Cardiac muscle cell (in vitro differentiated cells and primary cell): Measurements from ENCODE around the gene ARHGAP45. TPM values are rescaled to one million over a fixed set of nuclear protein-coding genes. Genes with fewer than 3 reads are reported as not detected.

Experiments
- DNase-seq, 2 donors: peaks; one replicate each; pipeline versions ENCODE4 v3.0.0 to v3.0.0-alpha.2; 2010 to 2017; ENCODE audit warnings: low read depth in 1 of 2, low spot score in 1 of 2
- H3K27ac ChIP-seq: fragments of 200-600 bp; sonication (generic); 2 replicates; pipeline ENCODE4 v1.5.1; 2016
- H3K27me3 ChIP-seq: fragments of 200-600 bp; sonication (generic); 2 replicates; pipeline ENCODE4 v1.6.0; 2016; ENCODE audit warnings: control low read depth
- H3K36me3 ChIP-seq: fragments of 200-600 bp; sonication (generic); 2 replicates; pipeline ENCODE4 v1.5.1; 2016; ENCODE audit warnings: control low read depth
- H3K4me1 ChIP-seq: fragments of 200-600 bp; sonication (generic); 2 replicates; pipeline ENCODE4 v1.8.1; 2017; ENCODE audit warnings: low read depth, mild to moderate bottlenecking, mixed run types
- H3K4me3 ChIP-seq: fragments of 200-600 bp; sonication (generic); 2 replicates; pipeline ENCODE4 v1.5.1; 2016; ENCODE audit warnings: mild to moderate bottlenecking
- H3K9me3 ChIP-seq: fragments of 200-600 bp; sonication (generic); 2 replicates; pipeline ENCODE4 v1.5.1; 2017; ENCODE audit warnings: low read depth, mild to moderate bottlenecking, control low read depth
- CTCF ChIP-seq: IDR thresholded peaks from 2 replicates; pipeline ENCODE4 v1.5.1; 2012; ENCODE audit warnings: low read depth, mild to moderate bottlenecking, low read length
- polyA plus RNA-seq: library from polyadenylated mRNA; unstranded; fragments of >200 nt; fragmentation: Nextera tagmentation; extraction: Ambion mirVana; gene quantifications from 2 replicates; pipeline ENCODE4 v1.2.1, GENCODE V29; 2016
- total RNA-seq: library from RNA; depleted of rRNA; stranded (reverse); fragments of >200 nt; gene quantifications from 2 replicates; pipeline ENCODE4 v1.2.3, GENCODE V29; 2016

The ARHGAP45 gene
- total and polyA plus RNA-seq, 2 experiments from 2014 or later = 67.5 to 88.6 TPM

GRCh38 chr19:1105008-1105872 is 38.3 kb downstream of the ARHGAP45 start:
- H3K27ac ChIP-seq = peak overlapping the region; percentile 97
- peaks cover 10% of the 10 kb centered on the region for H3K36me3 ChIP-seq
- H3K4me3 ChIP-seq = peak overlapping the region; percentile 97
- H3K4me1 ChIP-seq = peaks cover 28% of the 10 kb centered on the region
- no peaks in the 10 kb centered on the region for H3K27me3 ChIP-seq
- DNase-seq = peak; percentile 53 to 63
- H3K9me3 ChIP-seq = no peaks in the 10 kb centered on the region
- no peak for TF ChIP-seq CTCF

- Histone ChIP-seq H3K4me1 (peaks cover 27% of the 10 kb centered on the region), H3K27ac (peak overlapping the region; percentile 38), H3K4me3 (no peak overlapping the region), H3K9me3 (no peaks in the 10 kb centered on the region), H3K36me3 (peaks cover 10% of the 10 kb centered on the region), H3K27me3 (no peaks in the 10 kb centered on the region)
- no peak for DNase-seq
- TF ChIP-seq CTCF = no peak
Measured at GRCh38 chr19:1105873-1106840, 39.2 kb downstream of the ARHGAP45 start.

GRCh38 chr19:1106841-1107660 is 40.1 kb downstream of the ARHGAP45 start:
- peak; percentile 12 for TF ChIP-seq CTCF
- H3K4me1 ChIP-seq = peaks cover 18% of the 10 kb centered on the region
- peak overlapping the region; percentile 38 for H3K27ac ChIP-seq
- DNase-seq = peak; percentile 57 to 72
- H3K36me3 ChIP-seq = peaks cover 10% of the 10 kb centered on the region
- no peaks in the 10 kb centered on the region for H3K9me3 ChIP-seq
- H3K27me3 ChIP-seq = no peaks in the 10 kb centered on the region
- H3K4me3 ChIP-seq = no peak overlapping the region

GRCh38 chr19:1107661-1108261 is 40.8 kb downstream of the ARHGAP45 start:
- no peak for DNase-seq
- Histone ChIP-seq H3K27me3 (no peaks in the 10 kb centered on the region), H3K4me1 (peaks cover 14% of the 10 kb centered on the region), H3K27ac (peak overlapping the region; percentile 38), H3K36me3 (peaks cover 10% of the 10 kb centered on the region), H3K9me3 (no peaks in the 10 kb centered on the region), H3K4me3 (no peak overlapping the region)
- no peak for TF ChIP-seq CTCF
